IPS-18a (cell line): ENCODE data around the gene LUZP2.

ENCODE experiments used
- H3K27ac ChIP-seq: one replicate; pipeline ENCODE4 v1.5.1; 2013; ENCODE audit warnings: low read length
- H3K27me3 ChIP-seq: one replicate; pipeline ENCODE4 v1.6.1; 2013; ENCODE audit warnings: mild to moderate bottlenecking, low read length; ENCODE audit not compliant: control insufficient read depth, insufficient read depth
- H3K36me3 ChIP-seq: one replicate; pipeline ENCODE4 v1.6.1; 2013; ENCODE audit warnings: low read depth, low read length; ENCODE audit not compliant: control insufficient read depth
- H3K4me1 ChIP-seq: one replicate; pipeline ENCODE4 v1.6.1; 2013; ENCODE audit warnings: low read depth, low read length; ENCODE audit not compliant: control insufficient read depth
- H3K4me3 ChIP-seq: one replicate; pipeline ENCODE4 v1.5.1; 2013; ENCODE audit warnings: low read length
- H3K9ac ChIP-seq: one replicate; pipeline ENCODE4 v1.6.1; 2013; ENCODE audit warnings: mild to moderate bottlenecking, low read length, moderate library complexity
- H3K9me3 ChIP-seq: one replicate; pipeline ENCODE4 v1.6.1; 2013; ENCODE audit warnings: low read depth, low read length; ENCODE audit not compliant: control insufficient read depth

LUZP2 gene

GRCh38 chr11:24685821-24686220 is 189.0 kb downstream of the LUZP2 start:
- Histone ChIP-seq H3K4me1 (peaks cover 4% of the 10 kb centered on the region), H3K27ac (no peak overlapping the region), H3K9ac (no peak overlapping the region), H3K27me3 (no peaks in the 10 kb centered on the region), H3K9me3 (no peaks in the 10 kb centered on the region), H3K4me3 (no peak overlapping the region), H3K36me3 (no peaks in the 10 kb centered on the region)

- H3K4me1 ChIP-seq = no peaks in the 10 kb centered on the region
- no peaks in the 10 kb centered on the region for H3K36me3 ChIP-seq
- no peaks in the 10 kb centered on the region for H3K9me3 ChIP-seq
- H3K27ac ChIP-seq = no peak overlapping the region
- no peaks in the 10 kb centered on the region for H3K27me3 ChIP-seq
- H3K9ac ChIP-seq = no peak overlapping the region
- no peak overlapping the region for H3K4me3 ChIP-seq
These were observed 190.8 kb downstream of the LUZP2 start for GRCh38 chr11:24687531-24688147.

- H3K36me3 ChIP-seq = no peaks in the 10 kb centered on the region
- no peaks in the 10 kb centered on the region for H3K4me1 ChIP-seq
- no peak overlapping the region for H3K4me3 ChIP-seq
- H3K9ac ChIP-seq = no peak overlapping the region
- no peaks in the 10 kb centered on the region for H3K27me3 ChIP-seq
- H3K27ac ChIP-seq = no peak overlapping the region
- no peaks in the 10 kb centered on the region for H3K9me3 ChIP-seq
These were observed 192.1 kb downstream of the LUZP2 start for GRCh38 chr11:24688981-24689380.

GRCh38 chr11:24697522-24698111 is 200.8 kb downstream of the LUZP2 start:
- Histone ChIP-seq H3K9ac (no peak overlapping the region), H3K27me3 (no peaks in the 10 kb centered on the region), H3K4me3 (no peak overlapping the region), H3K36me3 (no peaks in the 10 kb centered on the region), H3K4me1 (no peaks in the 10 kb centered on the region), H3K27ac (no peak overlapping the region), H3K9me3 (no peaks in the 10 kb centered on the region)

GRCh38 chr11:24704716-24705115 is 207.9 kb downstream of the LUZP2 start:
- Histone ChIP-seq H3K27me3 (no peaks in the 10 kb centered on the region), H3K4me1 (peaks cover 12% of the 10 kb centered on the region), H3K27ac (no peak overlapping the region), H3K36me3 (no peaks in the 10 kb centered on the region), H3K4me3 (no peak overlapping the region), H3K9me3 (no peaks in the 10 kb centered on the region), H3K9ac (no peak overlapping the region)

- Histone ChIP-seq H3K9ac (no peak overlapping the region), H3K36me3 (no peaks in the 10 kb centered on the region), H3K4me3 (no peak overlapping the region), H3K27me3 (no peaks in the 10 kb centered on the region), H3K9me3 (no peaks in the 10 kb centered on the region), H3K27ac (no peak overlapping the region), H3K4me1 (peaks cover 12% of the 10 kb centered on the region)
These were observed 208.6 kb downstream of the LUZP2 start for GRCh38 chr11:24705474-24705873.

GRCh38 chr11:24708616-24709015 is 211.8 kb downstream of the LUZP2 start:
- Histone ChIP-seq H3K27me3 (no peaks in the 10 kb centered on the region), H3K27ac (no peak overlapping the region), H3K4me1 (peaks cover 12% of the 10 kb centered on the region), H3K36me3 (no peaks in the 10 kb centered on the region), H3K9me3 (no peaks in the 10 kb centered on the region), H3K9ac (no peak overlapping the region), H3K4me3 (no peak overlapping the region)

GRCh38 chr11:24709928-24710565 is 213.2 kb downstream of the LUZP2 start:
- H3K27ac ChIP-seq = no peak overlapping the region
- peaks cover 12% of the 10 kb centered on the region for H3K4me1 ChIP-seq
- H3K9me3 ChIP-seq = no peaks in the 10 kb centered on the region
- no peak overlapping the region for H3K4me3 ChIP-seq
- no peaks in the 10 kb centered on the region for H3K36me3 ChIP-seq
- H3K27me3 ChIP-seq = no peaks in the 10 kb centered on the region
- no peak overlapping the region for H3K9ac ChIP-seq

- no peaks in the 10 kb centered on the region for H3K9me3 ChIP-seq
- no peak overlapping the region for H3K27ac ChIP-seq
- no peaks in the 10 kb centered on the region for H3K36me3 ChIP-seq
- no peak overlapping the region for H3K9ac ChIP-seq
- H3K4me3 ChIP-seq = no peak overlapping the region
- no peaks in the 10 kb centered on the region for H3K4me1 ChIP-seq
- no peaks in the 10 kb centered on the region for H3K27me3 ChIP-seq
These were observed 217.7 kb downstream of the LUZP2 start for GRCh38 chr11:24714601-24715000.

GRCh38 chr11:24716403-24716802 is 219.6 kb downstream of the LUZP2 start:
- Histone ChIP-seq H3K9ac (no peak overlapping the region), H3K4me1 (no peaks in the 10 kb centered on the region), H3K27ac (no peak overlapping the region), H3K27me3 (no peaks in the 10 kb centered on the region), H3K4me3 (no peak overlapping the region), H3K9me3 (no peaks in the 10 kb centered on the region), H3K36me3 (no peaks in the 10 kb centered on the region)

- H3K9me3 ChIP-seq = no peaks in the 10 kb centered on the region
- no peaks in the 10 kb centered on the region for H3K36me3 ChIP-seq
- H3K4me3 ChIP-seq = no peak overlapping the region
- H3K9ac ChIP-seq = no peak overlapping the region
- H3K27ac ChIP-seq = no peak overlapping the region
- H3K27me3 ChIP-seq = no peaks in the 10 kb centered on the region
- no peaks in the 10 kb centered on the region for H3K4me1 ChIP-seq
These were observed 226.4 kb downstream of the LUZP2 start for GRCh38 chr11:24723231-24723630.

GRCh38 chr11:24731554-24731953 is 234.7 kb downstream of the LUZP2 start:
- H3K4me3 ChIP-seq = no peak overlapping the region
- H3K9me3 ChIP-seq = no peaks in the 10 kb centered on the region
- no peaks in the 10 kb centered on the region for H3K4me1 ChIP-seq
- no peaks in the 10 kb centered on the region for H3K27me3 ChIP-seq
- no peak overlapping the region for H3K9ac ChIP-seq
- no peaks in the 10 kb centered on the region for H3K36me3 ChIP-seq
- no peak overlapping the region for H3K27ac ChIP-seq
